Measurements from ENCODE around the gene MED22.

DNA sequence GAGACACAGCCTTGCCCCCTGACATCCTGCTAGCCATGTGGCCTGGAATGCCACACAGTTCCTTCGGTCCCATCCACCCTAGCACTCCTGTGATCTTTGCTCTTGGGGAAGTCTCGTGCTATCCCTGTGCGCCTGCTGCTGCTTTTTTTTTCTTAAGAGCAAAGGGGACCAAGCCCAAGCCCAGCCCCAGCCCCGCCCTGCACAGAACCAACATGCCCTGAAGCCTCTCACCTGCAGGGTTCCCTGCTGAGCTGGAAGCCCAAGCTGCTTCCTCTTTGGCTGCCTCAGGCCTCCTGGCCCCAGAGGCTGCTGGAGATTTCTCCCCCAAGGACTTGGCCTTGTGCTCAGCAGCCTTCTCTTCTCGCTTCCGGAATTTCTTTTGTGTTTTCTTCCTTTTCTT lies 13.8 kb downstream of the MED22 start:
- TF ChIP-seq, protein P1, sequence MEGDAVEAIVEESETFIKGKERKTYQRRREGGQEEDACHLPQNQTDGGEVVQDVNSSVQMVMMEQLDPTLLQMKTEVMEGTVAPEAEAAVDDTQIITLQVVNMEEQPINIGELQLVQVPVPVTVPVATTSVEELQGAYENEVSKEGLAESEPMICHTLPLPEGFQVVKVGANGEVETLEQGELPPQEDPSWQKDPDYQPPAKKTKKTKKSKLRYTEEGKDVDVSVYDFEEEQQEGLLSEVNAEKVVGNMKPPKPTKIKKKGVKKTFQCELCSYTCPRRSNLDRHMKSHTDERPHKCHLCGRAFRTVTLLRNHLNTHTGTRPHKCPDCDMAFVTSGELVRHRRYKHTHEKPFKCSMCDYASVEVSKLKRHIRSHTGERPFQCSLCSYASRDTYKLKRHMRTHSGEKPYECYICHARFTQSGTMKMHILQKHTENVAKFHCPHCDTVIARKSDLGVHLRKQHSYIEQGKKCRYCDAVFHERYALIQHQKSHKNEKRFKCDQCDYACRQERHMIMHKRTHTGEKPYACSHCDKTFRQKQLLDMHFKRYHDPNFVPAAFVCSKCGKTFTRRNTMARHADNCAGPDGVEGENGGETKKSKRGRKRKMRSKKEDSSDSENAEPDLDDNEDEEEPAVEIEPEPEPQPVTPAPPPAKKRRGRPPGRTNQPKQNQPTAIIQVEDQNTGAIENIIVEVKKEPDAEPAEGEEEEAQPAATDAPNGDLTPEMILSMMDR (IDR thresholded peaks at IDR 0.05), result no peak
- no peak for TF ChIP-seq POLR2A (IDR thresholded peaks at IDR 0.05)
